Measurements from ENCODE around the gene SETDB2. TPM values are rescaled to one million over a fixed set of nuclear protein-coding genes. Genes with fewer than 3 reads are reported as not detected.

The SETDB2 gene
- total and polyA plus RNA-seq, 10 of the 15 experiments (the other 5 are each of a cell fraction or from before 2014, with no cell fraction given) = 1.2 to 10.0 (median 7.4) TPM

GRCh38 chr13:49533011-49533410, 88.9 kb downstream of the SETDB2 start:
- ChIA-PET SMC1A (ENCODE audit: uncharacterized antibody, unreplicated experiment) (interaction anchor here (1.5 kb wide), 1 partner anchor 11 kb away, joined by 3 read pairs; no protein-coding TSS in a partner anchor), POLR2A (no interaction called here), RAD21 (ENCODE audit: unreplicated experiment) (no interaction called here), CTCF (no interaction called here)
- ATAC-seq (peak; percentile 30), DNase-seq (ENCODE audit: low read depth, low spot score) (no peak), FAIRE-seq (no peak)
- intact Hi-C loops (cut with micrococcal nuclease; ENCODE audit: unreplicated experiment) = no loop called here
- Histone ChIP-seq H3K4me1 (ENCODE audit: control insufficient read depth, insufficient read depth, low read length) (peaks cover 16% of the 10 kb centered on the region), H3K27me3 (replicated peaks in 1 of 2; ENCODE audit: control insufficient read depth in 2 of 2, insufficient read depth in 2 of 2, low read length in 1 of 2) (no peaks in the 10 kb centered on the region), H3K4me2 (ENCODE audit: control insufficient read depth, insufficient read depth) (peak overlapping the region; percentile 49; the same call in 1 of the 2 replicates), H4K20me1 (ENCODE audit: control insufficient read depth, insufficient read depth) (no peaks in the 10 kb centered on the region), H3K4me3 (no peak overlapping the region), H3K27ac (ENCODE audit: control insufficient read depth, insufficient read depth) (peak overlapping the region; percentile 15; the same call in 1 of the 2 replicates), H3K79me2 (ENCODE audit: control insufficient read depth, insufficient read depth, low read length) (no peaks in the 10 kb centered on the region), H2AFZ (ENCODE audit: control insufficient read depth, low read depth, low read length) (peak overlapping the region; percentile 22; the same call in 1 of the 2 replicates), H3K36me3 (ENCODE audit: control insufficient read depth in 2 of 2, insufficient read depth in 2 of 2, low read length in 1 of 2) (peaks cover 0 to 12% of the 10 kb centered on the region in 2 experiments; a peak in 1 of 4 replicates), H3K9ac (ENCODE audit: control insufficient read depth, insufficient read depth, low read length) (no peak overlapping the region), H3K9me3 (replicated peaks; ENCODE audit: control insufficient read depth, insufficient read depth, low read length) (no peaks in the 10 kb centered on the region)
- TF ChIP-seq, protein P1, sequence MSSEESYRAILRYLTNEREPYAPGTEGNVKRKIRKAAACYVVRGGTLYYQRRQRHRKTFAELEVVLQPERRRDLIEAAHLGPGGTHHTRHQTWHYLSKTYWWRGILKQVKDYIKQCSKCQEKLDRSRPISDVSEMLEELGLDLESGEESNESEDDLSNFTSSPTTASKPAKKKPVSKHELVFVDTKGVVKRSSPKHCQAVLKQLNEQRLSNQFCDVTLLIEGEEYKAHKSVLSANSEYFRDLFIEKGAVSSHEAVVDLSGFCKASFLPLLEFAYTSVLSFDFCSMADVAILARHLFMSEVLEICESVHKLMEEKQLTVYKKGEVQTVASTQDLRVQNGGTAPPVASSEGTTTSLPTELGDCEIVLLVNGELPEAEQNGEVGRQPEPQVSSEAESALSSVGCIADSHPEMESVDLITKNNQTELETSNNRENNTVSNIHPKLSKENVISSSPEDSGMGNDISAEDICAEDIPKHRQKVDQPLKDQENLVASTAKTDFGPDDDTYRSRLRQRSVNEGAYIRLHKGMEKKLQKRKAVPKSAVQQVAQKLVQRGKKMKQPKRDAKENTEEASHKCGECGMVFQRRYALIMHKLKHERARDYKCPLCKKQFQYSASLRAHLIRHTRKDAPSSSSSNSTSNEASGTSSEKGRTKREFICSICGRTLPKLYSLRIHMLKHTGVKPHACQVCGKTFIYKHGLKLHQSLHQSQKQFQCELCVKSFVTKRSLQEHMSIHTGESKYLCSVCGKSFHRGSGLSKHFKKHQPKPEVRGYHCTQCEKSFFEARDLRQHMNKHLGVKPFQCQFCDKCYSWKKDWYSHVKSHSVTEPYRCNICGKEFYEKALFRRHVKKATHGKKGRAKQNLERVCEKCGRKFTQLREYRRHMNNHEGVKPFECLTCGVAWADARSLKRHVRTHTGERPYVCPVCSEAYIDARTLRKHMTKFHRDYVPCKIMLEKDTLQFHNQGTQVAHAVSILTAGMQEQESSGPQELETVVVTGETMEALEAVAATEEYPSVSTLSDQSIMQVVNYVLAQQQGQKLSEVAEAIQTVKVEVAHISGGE (CRISPR knock-in tag; IDR thresholded peaks at IDR 0.05) = no peak
- TF ChIP-seq MEF2A (IDR thresholded peaks at IDR 0.05; ENCODE audit: insufficient read depth, low read depth, low read length) (no peak), NFIC (IDR thresholded peaks at IDR 0.05; ENCODE audit: low read depth, low read length) (no peak), SMAD1 (IDR thresholded peaks at IDR 0.05; ENCODE audit: low read depth, partially characterized antibody) (no peak), MYC (IDR thresholded peaks at IDR 0.05; ENCODE audit: insufficient read depth, insufficient read length, insufficient replicate concordance, low read length, severe bottlenecking) (no peak)
- in situ Hi-C loops (cut with MboI) = no loop called here
- BruUV-seq (replicated peaks) = no TSS peak

Measured in GM12878 (cell line).